Lower leg skin (tissue), 3 donors: Measurements from ENCODE around the gene MGLL.

Experiments used
- POLR2A ChIP-seq, 2 donors: fragments of 450-650 bp; IDR thresholded peaks; one replicate each; pipeline ENCODE4 v1.6.1; 2016 to 2017; ENCODE audit warnings: antibody characterized with exemption in 2 of 2, mild to moderate bottlenecking in 1 of 2, moderate library complexity in 1 of 2
- TF ChIP-seq, protein P1 (sequence below), 3 donors: fragments of 450-650 bp; IDR thresholded peaks; one replicate each; pipeline ENCODE4 v1.5.1; 2016; ENCODE audit warnings: antibody characterized with exemption in 3 of 3, mild to moderate bottlenecking in 3 of 3, moderate library complexity in 2 of 3

DNA sequence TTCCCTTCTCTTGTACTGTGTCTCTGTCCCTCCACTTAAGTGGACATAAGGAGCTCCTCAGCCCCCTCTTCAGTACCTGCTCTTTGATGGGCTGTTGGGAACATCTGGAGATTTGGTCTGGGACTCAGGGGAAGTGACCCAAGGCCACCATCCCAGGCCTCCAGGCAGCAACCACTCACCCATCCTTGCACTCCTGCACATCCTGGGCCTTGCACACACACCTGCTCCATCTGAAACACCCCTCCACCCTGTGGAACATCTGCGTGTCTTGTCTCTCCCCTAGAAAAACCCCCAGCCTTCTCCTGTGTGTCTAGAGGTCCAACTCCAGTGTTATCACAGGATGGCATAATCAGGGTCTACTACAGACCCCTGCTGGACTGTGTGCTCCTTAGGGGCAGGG is 75.2 kb downstream of the MGLL start:
- TF ChIP-seq POLR2A (IDR thresholded peaks at IDR 0.05): no peak
- TF ChIP-seq, protein P1, sequence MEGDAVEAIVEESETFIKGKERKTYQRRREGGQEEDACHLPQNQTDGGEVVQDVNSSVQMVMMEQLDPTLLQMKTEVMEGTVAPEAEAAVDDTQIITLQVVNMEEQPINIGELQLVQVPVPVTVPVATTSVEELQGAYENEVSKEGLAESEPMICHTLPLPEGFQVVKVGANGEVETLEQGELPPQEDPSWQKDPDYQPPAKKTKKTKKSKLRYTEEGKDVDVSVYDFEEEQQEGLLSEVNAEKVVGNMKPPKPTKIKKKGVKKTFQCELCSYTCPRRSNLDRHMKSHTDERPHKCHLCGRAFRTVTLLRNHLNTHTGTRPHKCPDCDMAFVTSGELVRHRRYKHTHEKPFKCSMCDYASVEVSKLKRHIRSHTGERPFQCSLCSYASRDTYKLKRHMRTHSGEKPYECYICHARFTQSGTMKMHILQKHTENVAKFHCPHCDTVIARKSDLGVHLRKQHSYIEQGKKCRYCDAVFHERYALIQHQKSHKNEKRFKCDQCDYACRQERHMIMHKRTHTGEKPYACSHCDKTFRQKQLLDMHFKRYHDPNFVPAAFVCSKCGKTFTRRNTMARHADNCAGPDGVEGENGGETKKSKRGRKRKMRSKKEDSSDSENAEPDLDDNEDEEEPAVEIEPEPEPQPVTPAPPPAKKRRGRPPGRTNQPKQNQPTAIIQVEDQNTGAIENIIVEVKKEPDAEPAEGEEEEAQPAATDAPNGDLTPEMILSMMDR (IDR thresholded peaks at IDR 0.05): no peak
